GM03348 (cell line): ENCODE data around the gene RAPGEF4.
A peak's percentile ranks its signal among the peaks of the same experiment; 100 is the strongest.
"Not testable (repeated sequence)": the region's sequence is repeated elsewhere in the genome, so short reads cannot be mapped to it uniquely, and the experiment has no call there.

Experiments
- DNase-seq: peaks from one replicate; pipeline ENCODE4 v3.0.0; 2012; ENCODE audit warnings: low spot score

Gene RAPGEF4

GRCh38 chr2:172726172-172726735 lies 9.4 kb upstream of the RAPGEF4 start:
- DNase-seq, result no peak

DNA sequence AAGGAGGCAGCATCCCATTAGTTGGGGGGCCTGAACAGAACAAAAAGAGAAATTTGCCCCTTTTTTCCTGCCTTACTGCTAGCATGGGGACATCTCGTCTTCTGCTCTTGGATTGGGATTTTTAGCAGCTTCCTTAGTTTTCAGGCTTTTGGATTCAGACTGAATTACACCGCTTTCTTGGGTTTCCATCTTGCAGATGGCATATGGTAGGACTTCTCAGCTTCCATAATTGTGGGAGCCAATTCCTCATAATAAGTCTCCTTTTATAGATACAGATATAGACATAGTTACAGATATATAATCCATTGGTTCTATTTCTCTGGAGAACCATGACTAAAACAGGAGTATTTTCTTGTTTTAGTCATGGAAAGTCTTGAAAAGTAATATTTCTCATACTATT lies 5.2 kb upstream of the RAPGEF4 start:
- no peak for DNase-seq

DNA sequence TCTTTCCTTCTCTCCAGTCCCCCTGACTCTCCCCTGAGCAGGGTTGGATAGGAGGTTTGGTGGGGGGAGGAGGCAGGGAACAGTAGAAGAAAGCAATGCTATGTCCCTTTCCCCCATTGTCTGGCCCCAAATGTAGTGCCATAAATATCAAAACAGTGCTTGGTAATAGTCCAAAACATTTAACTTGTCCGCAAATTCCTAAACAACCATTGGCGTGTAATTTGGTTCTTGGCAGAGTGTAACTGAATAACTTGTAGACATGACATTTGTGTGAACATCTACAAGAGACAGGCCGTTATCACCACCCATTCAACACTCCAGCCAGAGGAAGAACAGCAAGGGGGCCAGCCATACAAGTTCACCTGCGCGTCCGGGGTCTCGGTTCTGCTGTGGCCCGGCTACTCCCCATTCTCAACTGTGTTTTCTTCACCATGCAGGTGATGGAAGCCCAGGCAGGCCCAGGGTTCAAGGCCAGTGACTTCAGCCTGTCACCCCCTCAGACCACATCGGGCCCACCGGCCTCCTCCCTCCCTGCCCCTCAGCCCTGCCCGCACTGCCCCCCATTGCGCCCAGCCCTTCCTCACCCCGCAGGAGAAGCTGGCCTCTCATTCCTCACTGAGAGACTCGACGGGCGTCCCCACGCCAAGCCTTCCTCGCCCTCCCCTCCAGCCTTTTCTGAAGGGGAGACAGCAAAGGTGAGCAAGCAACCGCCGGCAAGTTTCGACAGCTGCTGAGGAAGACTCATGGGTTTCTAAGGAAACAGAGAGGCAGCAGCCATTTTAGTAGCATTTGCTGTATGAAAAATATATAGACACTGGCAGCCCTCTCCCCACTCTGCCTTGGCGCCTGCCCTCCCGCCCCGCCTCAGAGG lies 699 bp upstream of the RAPGEF4 start:
- DNase-seq, result peak; percentile 25

DNA sequence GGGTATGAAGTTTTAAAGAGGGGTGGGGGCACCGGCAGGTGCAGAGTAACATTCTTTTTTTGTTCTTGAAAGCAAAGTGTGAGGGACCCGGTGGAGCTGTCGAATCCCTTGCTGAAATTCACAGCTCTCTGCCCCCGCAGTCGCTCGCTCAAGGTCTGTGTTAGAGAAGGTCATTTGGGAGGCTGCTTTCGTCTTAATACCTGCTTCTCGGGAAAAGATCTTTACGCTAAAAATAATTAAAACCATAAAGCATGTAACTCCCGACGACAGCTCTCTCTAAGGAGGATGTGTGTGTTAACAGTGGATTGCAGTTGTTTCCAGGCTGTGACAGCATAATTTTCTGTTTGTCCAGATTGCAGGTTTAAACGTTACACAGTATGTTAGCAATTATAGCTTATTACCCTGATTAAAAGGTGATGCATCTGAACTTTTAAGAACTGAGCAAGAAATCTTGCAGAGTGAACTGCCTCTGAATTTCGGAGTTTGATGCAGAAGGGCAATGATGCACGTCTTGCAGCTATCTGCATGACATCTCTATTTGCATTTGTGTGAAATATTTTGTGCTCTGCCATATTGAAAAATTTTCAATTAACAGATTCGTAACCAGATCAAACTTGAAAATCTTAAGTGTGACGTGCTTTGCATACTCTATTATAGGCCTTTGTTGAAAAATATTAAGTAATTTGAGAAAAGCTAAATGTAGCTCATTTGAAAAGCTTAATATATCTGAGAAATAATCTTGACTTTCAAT lies 954 bp downstream of the RAPGEF4 start:
- no peak for DNase-seq

DNA sequence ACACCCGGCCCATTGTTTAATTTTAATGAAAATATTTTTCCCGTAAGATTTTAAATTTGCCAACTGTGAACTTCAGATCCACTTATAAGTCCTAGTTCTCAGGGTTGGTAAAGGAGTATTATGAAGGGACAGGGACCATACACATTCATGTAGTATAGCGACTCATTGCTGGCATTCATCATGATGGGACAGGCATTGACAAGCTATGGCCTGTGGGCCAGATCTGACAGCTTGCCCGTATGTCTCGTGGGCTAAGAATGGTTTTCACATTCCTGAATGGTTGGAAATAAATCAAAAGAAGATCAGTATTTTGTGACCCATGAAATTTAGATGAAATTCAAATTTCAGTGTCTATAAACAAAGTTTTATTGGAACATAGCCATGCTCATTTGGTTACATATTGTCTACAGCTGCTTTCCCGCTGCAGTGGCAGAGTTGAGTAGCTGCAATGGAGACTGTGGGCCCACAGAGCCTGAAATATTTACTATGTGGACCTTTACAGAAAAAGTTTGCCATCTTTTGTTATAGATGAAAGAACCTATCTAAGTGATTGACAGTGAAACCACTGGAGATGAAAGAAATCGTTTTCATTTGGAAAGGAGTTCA lies 4.1 kb downstream of the RAPGEF4 start:
- no peak for DNase-seq

DNA sequence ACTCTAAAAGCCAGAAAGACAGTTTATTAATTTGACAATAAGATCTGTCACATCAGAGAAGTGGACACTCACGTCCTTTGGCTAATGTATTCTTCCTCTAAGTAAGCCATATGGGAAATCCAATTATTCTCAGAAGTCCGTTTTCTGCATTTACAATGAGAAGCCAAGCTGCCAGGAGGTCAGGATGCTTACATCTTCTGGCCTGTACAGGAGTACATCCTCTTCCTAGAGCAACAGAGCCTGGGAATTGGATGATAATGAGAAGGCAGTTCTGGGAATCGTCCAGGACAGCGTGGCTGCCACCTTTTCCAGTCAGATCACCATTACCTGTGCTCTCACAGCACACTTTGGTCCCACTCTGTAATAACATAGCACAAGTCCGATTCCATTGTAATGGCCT lies 5.2 kb downstream of the RAPGEF4 start:
- no peak for DNase-seq

GRCh38 chr2:172742931-172743540 lies 7.4 kb downstream of the RAPGEF4 start:
- DNase-seq, result no peak

DNA sequence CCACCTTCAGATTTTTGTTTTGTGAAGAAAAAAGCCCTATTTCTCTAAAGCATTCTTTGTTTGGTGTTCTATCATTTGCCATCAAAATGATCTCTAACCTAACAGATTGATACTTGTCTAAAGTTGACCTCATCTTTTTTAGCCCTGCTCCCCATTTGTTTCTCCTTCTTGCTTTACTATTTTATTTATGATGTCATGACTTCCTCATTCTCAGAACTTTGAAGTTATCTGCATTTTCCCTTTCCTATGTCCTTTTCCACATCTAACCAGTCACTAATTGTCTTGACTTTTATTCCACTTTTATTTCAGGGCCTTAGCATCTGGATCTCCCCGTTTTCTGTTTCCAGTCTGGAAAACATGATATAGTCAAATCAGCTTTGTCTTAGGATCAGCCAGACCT lies 8.3 kb downstream of the RAPGEF4 start:
- DNase-seq, result no peak

GRCh38 chr2:172745636-172746035 lies 10.0 kb downstream of the RAPGEF4 start:
- no peak for DNase-seq

DNA sequence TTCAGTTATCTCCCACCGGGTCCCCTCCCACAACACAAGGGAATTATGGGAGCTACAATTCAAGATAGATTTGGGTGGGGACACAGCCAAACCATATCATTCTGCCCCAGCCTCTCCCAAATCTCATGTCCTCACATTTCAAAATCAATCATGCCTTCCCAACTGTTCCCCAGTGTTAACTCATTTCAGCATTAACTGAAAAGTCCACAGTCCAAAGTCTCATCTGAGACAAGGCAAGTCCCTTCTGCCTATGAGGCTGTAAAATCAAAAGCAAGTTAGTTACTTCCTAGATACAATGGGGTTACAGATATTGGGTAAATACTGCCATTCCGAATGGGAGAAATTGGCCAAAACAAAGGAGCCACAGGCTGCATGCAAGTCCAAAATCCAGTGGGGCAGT lies 12.9 kb downstream of the RAPGEF4 start:
- DNase-seq, result not testable (repeated sequence)

DNA sequence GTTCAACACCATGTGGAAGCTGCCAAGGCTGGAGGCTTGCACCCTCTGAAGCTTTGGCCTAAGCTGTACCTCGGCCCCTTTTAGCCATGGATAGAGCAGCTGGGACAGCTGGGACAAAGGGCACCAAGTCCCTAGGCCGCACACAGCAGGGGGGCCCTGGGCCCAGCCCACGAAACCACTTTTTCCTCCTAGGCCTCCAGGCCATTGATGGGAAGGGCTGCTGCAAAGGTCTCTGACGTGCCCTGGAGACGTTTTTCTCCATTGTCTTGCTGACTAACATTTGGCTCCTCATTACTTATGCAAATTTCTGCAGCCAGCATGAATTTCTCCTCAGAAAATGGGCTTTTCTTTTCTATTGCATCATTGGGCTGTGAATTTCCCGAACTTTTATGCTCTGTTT lies 13.7 kb downstream of the RAPGEF4 start:
- no peak for DNase-seq

DNA sequence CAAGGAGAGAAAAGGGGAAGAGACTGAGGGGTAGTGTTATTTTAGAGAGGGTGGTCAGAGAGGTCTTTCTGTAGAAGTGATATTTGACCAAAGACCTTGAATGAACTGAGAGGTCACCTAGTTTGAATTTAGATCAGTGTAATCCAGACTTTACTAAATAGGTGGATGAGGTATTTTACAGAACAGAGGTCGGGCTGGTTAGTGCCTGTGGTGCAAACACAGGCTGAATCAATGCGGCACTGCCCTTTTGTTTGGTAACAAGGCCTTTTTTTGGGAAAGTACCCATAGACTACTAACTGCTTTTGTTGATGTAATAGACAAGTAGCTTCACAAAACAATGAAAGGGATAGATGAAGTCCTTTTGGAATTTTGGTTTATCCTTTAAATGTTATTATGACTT lies 15.9 kb downstream of the RAPGEF4 start:
- DNase-seq, result no peak

- DNase-seq, result no peak
Observed at GRCh38 chr2:172753610-172754009, 18.0 kb downstream of the RAPGEF4 start.

GRCh38 chr2:172759441-172759840 lies 23.8 kb downstream of the RAPGEF4 start:
- DNase-seq, result no peak

DNA sequence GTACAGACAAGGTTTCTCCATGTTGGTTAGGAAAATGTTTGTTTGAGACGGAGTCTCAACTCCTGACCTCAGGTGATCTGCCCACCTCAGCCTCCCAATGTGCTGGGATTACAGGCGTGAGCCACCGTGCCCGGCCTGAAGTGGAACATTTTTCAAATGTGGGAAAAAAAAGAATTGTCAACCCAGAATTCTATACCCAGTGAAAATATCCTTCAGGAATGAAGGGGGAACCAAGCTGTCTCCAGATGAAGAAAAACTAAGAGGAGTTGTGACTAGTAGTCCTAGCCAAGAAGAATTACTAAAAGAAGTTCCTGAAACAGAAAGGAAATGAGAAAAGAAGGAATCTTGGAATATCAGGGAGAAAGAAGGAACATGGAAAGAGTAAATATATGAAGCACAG lies 25.7 kb downstream of the RAPGEF4 start:
- no peak for DNase-seq

DNA sequence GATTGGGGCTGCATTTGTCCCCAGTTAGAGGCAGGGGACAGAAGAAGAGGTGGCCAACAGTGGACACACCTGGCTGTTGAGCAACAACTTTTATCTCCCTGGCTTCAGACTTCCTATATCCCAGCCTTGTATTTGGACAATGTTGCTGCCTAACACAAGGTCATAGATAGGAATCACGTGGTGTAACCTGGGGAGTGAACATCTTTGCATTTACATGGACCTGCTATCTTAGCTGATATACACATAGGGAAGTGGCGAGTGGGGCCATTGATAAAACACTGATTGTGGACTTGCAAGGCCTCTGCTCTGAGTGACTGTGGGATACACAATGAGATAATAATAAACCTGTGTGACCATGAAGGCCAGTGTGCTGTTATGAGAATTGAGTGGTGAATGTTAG lies 26.9 kb downstream of the RAPGEF4 start:
- no peak for DNase-seq

DNA sequence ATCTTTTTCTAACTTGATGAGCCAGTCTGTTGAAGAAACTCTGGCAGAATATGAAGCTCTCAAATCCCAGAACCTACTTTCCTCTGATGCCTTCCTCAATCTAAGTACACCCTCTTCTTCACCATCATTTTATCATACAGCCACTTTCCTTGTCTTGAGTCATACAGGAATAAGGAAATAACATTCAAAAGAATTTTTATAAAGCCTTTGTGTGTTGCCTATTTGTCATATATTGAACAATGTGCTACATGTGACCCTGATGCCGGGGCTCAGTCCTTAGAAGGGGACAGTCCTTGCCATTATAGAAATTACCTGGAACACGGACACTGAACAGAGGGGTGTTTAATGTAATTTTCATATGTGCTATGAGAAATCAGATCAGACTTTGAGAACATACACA lies 27.4 kb downstream of the RAPGEF4 start:
- DNase-seq, result no peak

GRCh38 chr2:172765662-172766061 lies 30.0 kb downstream of the RAPGEF4 start:
- DNase-seq, result no peak

DNA sequence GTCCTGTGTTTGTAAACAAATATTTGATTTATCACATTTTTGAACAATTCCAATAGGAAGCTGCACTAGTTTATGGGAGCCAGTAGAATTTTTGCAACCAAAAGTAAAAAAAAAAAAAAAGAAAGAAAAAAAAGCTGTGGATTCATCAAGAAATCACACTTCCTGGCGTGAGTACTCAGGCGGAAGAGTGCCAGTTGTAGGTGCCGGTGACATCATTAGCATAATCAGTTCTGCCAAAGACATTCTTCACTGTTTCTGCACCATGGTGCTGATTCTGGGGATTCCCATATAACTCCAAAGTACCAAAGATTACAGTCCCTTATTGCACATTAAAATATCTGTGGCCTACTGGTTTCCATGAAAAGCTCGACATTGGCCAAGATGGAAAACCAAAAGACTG lies 32.8 kb downstream of the RAPGEF4 start:
- DNase-seq, result no peak

DNA sequence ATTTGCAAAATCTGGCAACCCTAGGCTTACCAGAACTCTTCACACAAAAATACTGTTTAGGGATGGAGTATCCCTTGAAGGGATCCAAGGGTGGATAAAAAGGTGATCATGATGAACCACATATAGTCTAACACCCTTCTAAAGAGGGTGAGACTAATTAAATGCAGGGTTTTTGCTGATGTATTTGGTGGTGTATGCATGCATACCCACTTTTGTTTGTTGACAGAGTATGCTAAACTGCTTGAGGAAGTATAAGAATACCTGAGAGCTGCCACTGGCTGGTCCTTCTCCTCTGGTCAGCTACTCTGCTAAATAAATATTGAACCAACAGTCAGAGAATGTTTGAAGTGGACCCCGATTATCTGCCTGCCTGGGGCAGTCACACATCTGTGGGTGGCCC lies 34.2 kb downstream of the RAPGEF4 start:
- DNase-seq, result no peak

DNA sequence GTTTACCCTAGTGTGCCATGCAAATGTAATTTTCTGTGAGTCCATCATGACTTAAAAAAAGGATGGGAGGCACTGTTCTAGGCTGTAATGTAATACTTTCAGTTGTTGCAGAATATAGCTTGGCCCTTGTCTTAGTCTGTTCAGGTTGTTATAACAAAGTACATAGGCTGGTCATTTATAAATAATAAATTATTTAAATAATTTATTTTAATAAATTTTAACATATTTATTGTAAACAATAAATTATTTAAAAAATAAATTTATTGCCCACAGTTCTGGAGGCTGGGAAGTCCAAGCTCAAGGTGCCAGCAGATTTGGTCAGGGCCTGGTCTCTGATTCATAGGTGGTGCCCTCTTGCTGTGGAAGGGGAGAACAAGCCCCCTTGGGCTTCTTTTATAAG lies 35.2 kb downstream of the RAPGEF4 start:
- no peak for DNase-seq

GRCh38 chr2:172772633-172773032 lies 37.0 kb downstream of the RAPGEF4 start:
- no peak for DNase-seq
